ENCODE results near the gene TSTD1. TPM values are rescaled to one million over a fixed set of nuclear protein-coding genes. Genes with fewer than 3 reads are reported as not detected.

The TSTD1 gene
- total and polyA plus RNA-seq, 2 of the 8 experiments (the other 6 are each of a cell fraction or from before 2014, with no cell fraction given): 60.9 to 314 TPM

- no peak overlapping the region for H2AFZ ChIP-seq (ENCODE audit: low read length)
- no peak overlapping the region for H3K23ac ChIP-seq (ENCODE audit: insufficient read length)
- no peak overlapping the region for H2BK120ac ChIP-seq (replicated peaks; ENCODE audit: low read depth, low read length)
- H3K36me3 ChIP-seq (ENCODE audit: control insufficient read depth in 2 of 4, insufficient read depth in 4 of 4, low read length in 3 of 4): no peaks in the 10 kb centered on the region
- H2BK15ac ChIP-seq (ENCODE audit: low read length): no peak overlapping the region
- H2AK5ac ChIP-seq (ENCODE audit: low read depth, low read length): no peak overlapping the region
- no peak overlapping the region for H3K9ac ChIP-seq (replicated peaks in 1 of 4; ENCODE audit: extremely low read depth in 1 of 4, low read depth in 3 of 4, low read length in 3 of 4)
- no peak for FAIRE-seq
- H2BK20ac ChIP-seq (ENCODE audit: low read length): no peak overlapping the region
- no peak overlapping the region for H3K4me2 ChIP-seq (ENCODE audit: insufficient read depth in 1 of 2, low read depth in 2 of 2, low read length in 2 of 2)
- DNase-seq (ENCODE audit: low read depth in 1 of 2, low spot score in 2 of 2): no peak
- H3K9me3 ChIP-seq (ENCODE audit: insufficient read depth in 2 of 2, low read depth in 1 of 2, low read length in 1 of 2): no peaks in the 10 kb centered on the region
- H2BK5ac ChIP-seq (ENCODE audit: low read depth, low read length): no peak overlapping the region
- H3K4me3 ChIP-seq (ENCODE audit: extremely low read depth in 1 of 4, insufficient read depth in 2 of 4, low read depth in 3 of 4, low read length in 4 of 4): no peak overlapping the region
- H3K79me2 ChIP-seq (ENCODE audit: control insufficient read depth in 1 of 2, insufficient read depth in 2 of 2, low read length in 2 of 2): no peaks in the 10 kb centered on the region
- no peak overlapping the region for H3K56ac ChIP-seq (replicated peaks; ENCODE audit: insufficient read length, low read depth, low read length)
- POLR2A ChIA-PET (ENCODE audit: partially characterized antibody): no interaction called here
- H2BK12ac ChIP-seq (ENCODE audit: low read depth, low read length): no peak overlapping the region
- no peaks in the 10 kb centered on the region for H3K27me3 ChIP-seq (replicated peaks in 1 of 4; ENCODE audit: control insufficient read depth in 3 of 4, extremely low read depth in 1 of 4, insufficient read depth in 3 of 4, low read length in 3 of 4)
- no peak overlapping the region for H3K4ac ChIP-seq (replicated peaks; ENCODE audit: insufficient read length, low read depth, low read length)
- peaks cover 0 to 3% of the 10 kb centered on the region in 2 experiments for H4K20me1 ChIP-seq (replicated peaks in 1 of 2; ENCODE audit: control insufficient read depth in 1 of 2, insufficient read depth in 2 of 2, low read length in 2 of 2)
- H4K91ac ChIP-seq (replicated peaks; ENCODE audit: insufficient read length, low read length): no peak overlapping the region
- H3K27ac ChIP-seq (ENCODE audit: low read depth, low read length): no peak overlapping the region
- no peaks in the 10 kb centered on the region; a peak in 3 of 7 replicates for H3K4me1 ChIP-seq (replicated peaks in 1 of 4; ENCODE audit: control insufficient read depth in 3 of 4, insufficient read depth in 4 of 4, low read length in 3 of 4)
- CTCF ChIA-PET (ENCODE audit: partially characterized antibody): interaction anchor here (0.5 to 17.8 kb wide), 5 partner anchors 8 to 82 kb away, joined by 3 to 282 read pairs (median 4); partner anchors contain the start of genes KLHDC9 and NECTIN4
- no peaks in the 10 kb centered on the region for H3K79me1 ChIP-seq (ENCODE audit: low read depth, low read length)
- H4K5ac ChIP-seq (ENCODE audit: insufficient read length, low read depth, low read length): no peak overlapping the region
- no peaks in the 10 kb centered on the region for H3K23me2 ChIP-seq (ENCODE audit: low read depth, low read length)
- H3K14ac ChIP-seq (ENCODE audit: insufficient read length): no peak overlapping the region
- no peak overlapping the region for H4K8ac ChIP-seq (ENCODE audit: extremely low read depth, insufficient read depth, low read length)
- no peak overlapping the region for H3K18ac ChIP-seq (ENCODE audit: extremely low read depth, low read length)
- no peak for TF ChIP-seq BACH1 (IDR thresholded peaks at IDR 0.05; ENCODE audit: low read length)
- no peak for TF ChIP-seq ATF3 (IDR thresholded peaks at IDR 0.05; ENCODE audit: insufficient read depth, low read depth, low read length)
- no peak for TF ChIP-seq HDAC2 (IDR thresholded peaks at IDR 0.05; ENCODE audit: borderline replicate concordance in 1 of 2, low read depth in 2 of 2, low read length in 2 of 2)
- no peak for TF ChIP-seq TCF12 (IDR thresholded peaks at IDR 0.05; ENCODE audit: low read depth, low read length)
- TF ChIP-seq SP2 (IDR thresholded peaks at IDR 0.05; ENCODE audit: low read length): no peak
- TF ChIP-seq POLR2A (IDR thresholded peaks at IDR 0.05; ENCODE audit: control extremely low read depth in 1 of 2, low read depth in 2 of 2, low read length in 2 of 2): no peak
- TF ChIP-seq EZH2 (IDR thresholded peaks at IDR 0.05; ENCODE audit: low read depth, low read length, severe bottlenecking): no peak
- TF ChIP-seq POLR2AphosphoS5 (IDR thresholded peaks at IDR 0.05; ENCODE audit: low read depth, low read length): no peak
- TF ChIP-seq E2F6 (IDR thresholded peaks at IDR 0.05): no peak
- no peak for TF ChIP-seq GTF2F1 (IDR thresholded peaks at IDR 0.05; ENCODE audit: borderline replicate concordance, low read depth, low read length)
- TF ChIP-seq KDM4A (IDR thresholded peaks at IDR 0.05; ENCODE audit: low read depth, low read length, severe bottlenecking): no peak
- TF ChIP-seq SIRT6 (IDR thresholded peaks at IDR 0.05; ENCODE audit: low read length): no peak
- TF ChIP-seq TBP (IDR thresholded peaks at IDR 0.05; ENCODE audit: low read depth, low read length): no peak
- TF ChIP-seq SRF (IDR thresholded peaks at IDR 0.05; ENCODE audit: low read depth, low read length): no peak
- no peak for TF ChIP-seq MAFK (IDR thresholded peaks at IDR 0.05; ENCODE audit: low read depth, low read length)
- no peak for TF ChIP-seq BRCA1 (IDR thresholded peaks at IDR 0.05; ENCODE audit: low read depth, low read length)
Observed at GRCh38 chr1:161076410-161076809, 37.6 kb upstream of the TSTD1 start.

Data from H1 (cell line).